Measurements from ENCODE around the gene FMNL2.

Gene FMNL2

GRCh38 chr2:152534460-152535135, 199.6 kb downstream of the FMNL2 start:
- DNase-seq = no peak

DNA sequence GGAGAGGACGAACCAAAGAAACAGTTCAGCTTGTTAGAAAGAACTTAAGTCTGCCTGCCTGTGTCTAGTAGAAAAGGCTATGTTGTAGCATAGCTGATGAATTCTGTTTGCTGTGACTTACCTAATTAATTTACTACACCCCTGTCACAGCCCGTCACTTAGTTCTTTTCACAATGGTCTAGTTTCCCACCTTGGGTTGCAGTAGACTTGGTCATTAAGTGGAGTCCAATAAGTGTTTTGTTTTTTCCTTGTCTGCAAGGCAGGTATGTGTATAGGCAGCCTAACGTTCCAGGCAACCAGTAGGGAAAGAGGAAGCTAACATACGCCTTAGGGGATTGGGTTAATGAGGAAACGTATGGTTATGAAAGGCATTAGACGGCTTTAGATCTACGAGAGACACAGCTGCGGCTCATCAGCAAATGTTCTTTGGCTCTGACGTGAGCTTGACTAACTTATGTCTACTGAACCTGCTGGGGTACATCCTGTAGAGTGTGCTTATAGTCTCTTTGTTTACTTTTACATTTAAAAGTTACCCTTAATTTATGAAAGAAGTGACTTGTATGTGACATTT, 202.2 kb downstream of the FMNL2 start:
- DNase-seq = no peak

DNA sequence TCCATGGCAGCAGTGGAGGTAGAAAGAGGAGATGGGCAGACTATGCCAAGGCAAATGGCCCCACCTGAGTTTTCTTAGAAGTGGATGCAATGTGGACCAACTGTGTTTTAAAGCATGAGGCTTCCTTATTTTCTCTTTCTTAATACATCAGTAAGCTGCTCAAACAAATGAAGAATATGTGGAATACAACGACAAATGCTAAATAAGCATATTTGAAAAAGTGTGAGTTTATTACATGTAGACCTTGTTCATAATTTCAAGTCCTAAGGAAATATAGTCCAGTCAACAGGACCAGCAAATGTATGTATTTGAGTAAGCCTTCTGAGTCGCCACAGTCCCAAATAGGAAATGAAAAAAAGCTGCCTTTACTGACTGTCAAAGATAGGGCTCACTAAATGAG, 204.4 kb downstream of the FMNL2 start:
- no peak for DNase-seq

GRCh38 chr2:152541712-152542111, 206.7 kb downstream of the FMNL2 start:
- DNase-seq = no peak

GRCh38 chr2:152542337-152542994, 207.5 kb downstream of the FMNL2 start:
- DNase-seq = no peak

DNA sequence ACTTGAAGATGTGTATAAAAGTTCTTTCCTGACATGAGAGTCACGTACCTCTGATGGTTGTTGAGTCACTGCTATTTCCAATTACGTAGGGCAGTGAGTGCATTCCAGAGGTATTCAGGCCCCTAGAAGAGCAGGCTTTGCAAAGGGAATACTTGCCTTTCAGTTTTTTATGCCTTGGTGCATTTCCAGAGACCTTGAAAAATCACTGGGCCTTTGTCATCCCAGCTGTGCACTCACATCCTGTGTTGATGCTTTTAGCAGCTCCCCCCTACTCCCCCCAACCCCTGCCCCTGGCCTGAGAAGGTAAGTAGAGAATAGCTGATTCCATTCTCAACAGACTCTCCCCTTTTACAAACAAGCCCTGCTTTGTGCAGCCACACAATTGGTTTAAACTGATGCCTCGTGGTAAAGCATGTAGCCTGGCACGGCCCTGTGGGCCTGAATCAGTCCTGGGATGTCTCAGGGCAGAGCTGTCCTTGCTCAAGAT, 208.1 kb downstream of the FMNL2 start:
- DNase-seq = no peak

DNA sequence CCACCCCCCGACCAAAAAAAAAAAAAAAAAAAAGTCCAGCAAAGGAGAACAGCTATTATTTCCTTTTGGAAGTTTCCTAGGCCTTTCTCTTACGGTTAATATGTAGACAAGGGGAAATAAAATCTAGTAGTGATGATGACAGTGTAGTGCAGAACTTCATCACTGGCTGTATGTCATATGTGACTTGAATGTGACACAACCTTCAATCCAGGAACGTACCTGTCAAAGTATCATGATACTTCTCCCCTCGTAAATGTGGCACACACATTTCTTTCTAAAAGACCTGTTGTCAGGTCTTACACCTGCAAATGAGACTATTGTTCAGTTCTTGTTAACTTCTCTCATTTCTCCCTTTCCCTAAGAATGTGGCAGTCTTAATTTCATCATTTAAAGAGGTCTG, 208.7 kb downstream of the FMNL2 start:
- no peak for DNase-seq

GRCh38 chr2:152544638-152545037, 209.7 kb downstream of the FMNL2 start:
- DNase-seq = no peak

- DNase-seq = no peak
Observed at GRCh38 chr2:152546230-152546837, 211.4 kb downstream of the FMNL2 start.

GRCh38 chr2:152548111-152548875, 213.3 kb downstream of the FMNL2 start:
- no peak for DNase-seq

DNA sequence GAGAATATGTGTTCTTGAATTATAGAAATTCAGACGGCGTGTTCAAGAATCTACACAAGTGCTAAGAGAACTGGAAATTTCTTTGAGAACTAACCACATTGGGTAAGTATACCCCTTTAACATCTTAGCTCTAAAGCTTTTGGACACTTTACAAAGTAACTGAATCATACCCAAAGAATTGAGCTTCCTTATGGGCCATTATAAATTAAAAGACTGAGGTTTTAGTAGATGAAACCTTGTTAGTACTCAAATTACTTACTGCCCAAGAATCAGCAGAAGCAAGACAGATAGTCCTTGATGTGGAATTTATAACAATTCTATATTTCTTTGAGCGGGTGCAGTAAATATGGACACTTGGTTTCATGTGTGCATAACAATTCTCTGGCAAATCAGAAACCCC, 214.0 kb downstream of the FMNL2 start:
- no peak for DNase-seq

DNA sequence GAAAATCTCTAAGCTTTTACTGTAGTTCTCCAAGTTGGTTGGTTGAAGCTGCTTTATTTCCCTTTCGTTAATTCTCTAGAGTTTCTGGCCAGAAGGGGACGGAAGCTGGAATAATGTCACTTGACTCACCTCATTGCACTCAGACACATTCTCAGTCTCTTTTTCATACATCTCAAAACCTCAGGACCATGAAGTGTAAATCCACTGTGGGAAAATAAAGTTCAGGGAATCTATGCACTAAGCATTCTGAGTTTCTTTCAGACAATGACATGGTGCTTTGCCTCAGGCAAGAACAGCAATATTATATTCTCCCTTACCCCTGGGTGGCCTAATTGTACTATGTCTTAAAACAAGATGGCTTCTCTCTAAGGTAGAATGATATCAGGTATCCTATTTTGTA, 214.4 kb downstream of the FMNL2 start:
- DNase-seq = no peak

GRCh38 chr2:152550386-152550785, 215.4 kb downstream of the FMNL2 start:
- DNase-seq = no peak

GRCh38 chr2:152552888-152553287, 217.9 kb downstream of the FMNL2 start:
- DNase-seq = no peak

DNA sequence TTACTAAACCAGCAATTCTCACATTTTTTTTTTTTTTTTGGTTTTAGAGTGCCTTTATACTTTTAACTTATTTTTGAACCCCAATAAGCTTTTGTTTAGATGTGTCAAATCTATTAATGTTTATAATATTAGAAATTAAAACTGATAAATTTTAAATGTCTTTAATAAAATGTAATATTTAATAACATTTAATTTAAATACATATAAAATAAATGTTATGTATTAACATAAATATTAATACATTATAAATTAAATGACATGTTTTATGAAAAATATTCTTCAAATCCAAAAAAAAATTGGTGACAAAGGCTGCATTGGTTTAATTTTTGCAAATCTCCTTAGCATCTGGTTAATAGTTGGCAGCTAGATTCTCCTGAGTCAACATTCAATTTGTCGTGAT, 218.5 kb downstream of the FMNL2 start:
- no peak for DNase-seq

DNA sequence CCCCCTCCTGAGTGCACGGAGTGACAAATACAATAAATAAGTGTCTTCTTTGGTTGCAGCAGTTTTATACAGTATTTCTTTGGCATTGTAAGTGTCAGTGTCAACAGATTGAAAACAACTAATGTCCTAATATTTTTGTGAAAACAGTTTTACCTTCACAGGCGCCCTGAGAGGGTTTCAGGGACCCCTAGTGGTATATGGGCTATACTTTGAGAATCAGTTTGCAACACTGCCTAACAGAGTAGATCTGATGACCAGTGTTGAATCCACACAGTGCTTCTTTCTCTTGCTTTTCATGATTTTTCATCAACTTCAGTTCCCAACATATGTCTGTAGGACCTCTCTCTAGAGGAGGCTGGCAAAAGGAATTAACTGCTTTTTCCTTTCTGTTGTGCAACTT, 220.1 kb downstream of the FMNL2 start:
- no peak for DNase-seq

GRCh38 chr2:152556506-152556905, 221.5 kb downstream of the FMNL2 start:
- no peak for DNase-seq

GRCh38 chr2:152557273-152557888, 222.4 kb downstream of the FMNL2 start:
- DNase-seq = no peak

- DNase-seq = no peak
Observed at GRCh38 chr2:152558158-152558984, 223.4 kb downstream of the FMNL2 start.

DNA sequence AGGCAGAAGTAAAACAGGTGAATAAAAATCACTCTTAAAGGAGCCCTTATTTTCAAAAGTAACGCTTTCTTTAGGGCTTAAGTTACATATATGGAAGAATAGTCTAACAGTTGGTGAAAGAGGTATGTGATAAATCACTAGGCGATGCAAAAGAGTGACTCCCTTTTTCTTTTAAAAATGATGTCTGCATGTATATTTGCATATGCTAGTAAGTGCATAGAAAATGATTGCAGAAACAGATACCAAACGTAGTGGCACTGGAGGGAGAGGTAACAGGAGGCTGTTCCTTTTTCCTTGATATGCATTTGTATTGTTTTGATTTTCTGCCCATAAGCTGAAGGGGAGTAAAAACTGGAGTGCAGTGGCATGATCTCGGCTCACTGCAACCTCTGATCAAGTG, 224.0 kb downstream of the FMNL2 start:
- DNase-seq = no peak

- DNase-seq = no peak
Observed at GRCh38 chr2:152560166-152560565, 225.2 kb downstream of the FMNL2 start.

All from activated CD4-positive, CD25-positive, alpha-beta regulatory T cell (primary cell).